Measurements from ENCODE around the gene PTPRN2.

GRCh38 chr7:158473221-158473620, 114.4 kb downstream of the PTPRN2 start:
- TF ChIP-seq ZBTB1 (CRISPR knock-in tag; IDR thresholded peaks at IDR 0.05; ENCODE audit: borderline replicate concordance) (no peak), ZHX2 (IDR thresholded peaks at IDR 0.05; ENCODE audit: low read depth) (no peak), ZHX2 (CRISPR knock-in tag; IDR thresholded peaks at IDR 0.05; ENCODE audit: borderline replicate concordance) (no peak), GATA4 (IDR thresholded peaks at IDR 0.05; ENCODE audit: borderline replicate concordance, low read depth) (no peak), EZH2 (conservative IDR thresholded peaks at IDR 0.05; ENCODE audit: low read depth, low read length) (no peak), NPAS2 (CRISPR knock-in tag; IDR thresholded peaks at IDR 0.05; ENCODE audit: borderline replicate concordance) (no peak), MAFK (conservative IDR thresholded peaks at IDR 0.05 in 1 of 2, IDR thresholded peaks at IDR 0.05 in 1 of 2; ENCODE audit: low read length in 2 of 2) (no peak), POLR2AphosphoS5 (IDR thresholded peaks at IDR 0.05; ENCODE audit: low read depth, low read length) (no peak), CTCF (CRISPR knock-in tag; IDR thresholded peaks at IDR 0.05) (no peak), ZBTB38 (CRISPR knock-in tag; IDR thresholded peaks at IDR 0.05) (no peak), HNF4G (IDR thresholded peaks at IDR 0.05; ENCODE audit: borderline replicate concordance, low read depth, low read length) (no peak), HNF4G (CRISPR knock-in tag; IDR thresholded peaks at IDR 0.05; ENCODE audit: borderline replicate concordance, low read depth) (no peak)
